DMS 273 treated with DMSO at 0.1 percent for 48 hours (cell line): Measurements from ENCODE around the gene NUP88.

ENCODE experiments used
- DNase-seq: peaks from one replicate; lab custom pipeline; 2025; lab: John Stamatoyannopoulos, UW

The NUP88 gene

GRCh38 chr17:5419959-5420653 is 644 bp upstream of the NUP88 start, which contains the start of gene RPAIN:
TSS of gene RPAIN (plus strand) at chr17:5420182. CDS start at chr17:5420211, 29 bp downstream.
- peak; percentile 77 for DNase-seq

GRCh38 chr17:5418858-5419355 is 555 bp downstream of the NUP88 start:
- DNase-seq: no peak

GRCh38 chr17:5416901-5417300 is 2.6 kb downstream of the NUP88 start:
- DNase-seq: no peak

- no peak for DNase-seq
Measured at GRCh38 chr17:5413682-5414081, 5.8 kb downstream of the NUP88 start.

GRCh38 chr17:5410594-5411272 is 8.7 kb downstream of the NUP88 start:
- DNase-seq: no peak

GRCh38 chr17:5408186-5408585 is 11.3 kb downstream of the NUP88 start:
- DNase-seq: no peak

GRCh38 chr17:5405400-5405799 is 14.1 kb downstream of the NUP88 start:
- DNase-seq: no peak

- no peak for DNase-seq
Measured at GRCh38 chr17:5399767-5400166, 19.7 kb downstream of the NUP88 start.

- DNase-seq: no peak
Measured at GRCh38 chr17:5396612-5397011, 22.9 kb downstream of the NUP88 start.

GRCh38 chr17:5391678-5392077 is 27.8 kb downstream of the NUP88 start:
- DNase-seq: no peak

GRCh38 chr17:5381542-5381941 is 37.9 kb downstream of the NUP88 start:
- DNase-seq: no peak

- no peak for DNase-seq
Measured at GRCh38 chr17:5380491-5381135, 38.8 kb downstream of the NUP88 start.

GRCh38 chr17:5379351-5380107 is 39.9 kb downstream of the NUP88 start:
- no peak for DNase-seq

GRCh38 chr17:5378566-5379207 is 40.8 kb downstream of the NUP88 start:
- no peak for DNase-seq

- DNase-seq: no peak
Measured at GRCh38 chr17:5373112-5373511, 46.4 kb downstream of the NUP88 start.

- no peak for DNase-seq
Measured at GRCh38 chr17:5370411-5370810, 49.1 kb downstream of the NUP88 start.

GRCh38 chr17:5365831-5366230 is 53.6 kb downstream of the NUP88 start:
- no peak for DNase-seq

- DNase-seq: no peak
Measured at GRCh38 chr17:5364696-5365095, 54.8 kb downstream of the NUP88 start.

- no peak for DNase-seq
Measured at GRCh38 chr17:5364156-5364555, 55.3 kb downstream of the NUP88 start.

GRCh38 chr17:5362162-5362811 is 57.2 kb downstream of the NUP88 start:
- DNase-seq: no peak

GRCh38 chr17:5361426-5361825 is 58.0 kb downstream of the NUP88 start:
- no peak for DNase-seq
